H1 (cell line): ENCODE results near the gene C3orf38. TPM values are rescaled to one million over a fixed set of nuclear protein-coding genes. Genes with fewer than 3 reads are reported as not detected.

Experiments
- CTCF ChIA-PET: fragments of 300-600 bp; sonication (Branson Sonifier 250); formaldehyde crosslinking; loops from one replicate; lab custom pipeline; 2021; ENCODE audit not compliant: partially characterized antibody; lab: Charles Lee
- POLR2A ChIA-PET: fragments of 300-600 bp; sonication (Branson Sonifier 250); formaldehyde crosslinking; loops from one replicate; lab custom pipeline; 2021; ENCODE audit warnings: inconsistent platforms; ENCODE audit not compliant: partially characterized antibody; lab: Charles Lee
- DNase-seq, 2 experiments: peaks; one replicate each; pipeline versions ENCODE4 v3.0.0 to v3.0.0-alpha.2; 2010 to 2022; ENCODE audit warnings: low spot score in 2 of 2, low read depth in 1 of 2, mixed read lengths in 1 of 2
- FAIRE-seq: peaks from 2 replicates; lab custom pipeline; 2011; peaks lifted over from hg19 to GRCh38; lab: Jason Lieb, UNC
- H2AFZ ChIP-seq: 2 replicates; pipeline ENCODE4 v1.8.1; 2012; ENCODE audit warnings: low read length, inconsistent platforms
- H2AK5ac ChIP-seq: 2 replicates; pipeline ENCODE4 v1.6.1; 2013; ENCODE audit warnings: low read depth, low read length
- H2BK120ac ChIP-seq: replicated peaks from 2 replicates; pipeline ENCODE3; 2013; ENCODE audit warnings: low read depth, low read length, inconsistent platforms
- H2BK12ac ChIP-seq: 2 replicates; pipeline ENCODE4 v1.6.1; 2013; ENCODE audit warnings: low read depth, low read length
- H2BK15ac ChIP-seq: 2 replicates; pipeline ENCODE4 v1.6.1; 2013; ENCODE audit warnings: low read length
- H2BK20ac ChIP-seq: 2 replicates; pipeline ENCODE4 v1.6.1; 2013; ENCODE audit warnings: low read length
- H2BK5ac ChIP-seq: 2 replicates; pipeline ENCODE4 v1.6.1; 2013; ENCODE audit warnings: low read depth, low read length
- H3K14ac ChIP-seq: 2 replicates; pipeline ENCODE4 v1.6.1; 2013; ENCODE audit warnings: inconsistent platforms; ENCODE audit not compliant: insufficient read length
- H3K18ac ChIP-seq: 2 replicates; pipeline ENCODE4 v1.6.1; 2013; ENCODE audit warnings: low read length; ENCODE audit errors: extremely low read depth
- H3K23ac ChIP-seq: 2 replicates; pipeline ENCODE4 v1.6.1; 2013; ENCODE audit warnings: inconsistent platforms; ENCODE audit not compliant: insufficient read length
- H3K23me2 ChIP-seq: 2 replicates; pipeline ENCODE4 v1.6.1; 2013; ENCODE audit warnings: low read depth, low read length
- H3K27ac ChIP-seq: 2 replicates; pipeline ENCODE4 v1.6.1; 2011; ENCODE audit warnings: low read depth, low read length, inconsistent platforms
- H3K27me3 ChIP-seq, 4 experiments: replicated peaks in 1 of 4; 1 replicate in 1 of 4; 2 replicates in 3 of 4; pipeline versions ENCODE4 v1.6.1 to v1.8.1; 2011 to 2013; ENCODE audit warnings: low read length in 3 of 4, mild to moderate bottlenecking in 3 of 4, inconsistent platforms in 2 of 4, mixed read lengths in 2 of 4, moderate library complexity in 1 of 4; ENCODE audit not compliant: control insufficient read depth in 3 of 4, insufficient read depth in 3 of 4; ENCODE audit errors: extremely low read depth in 1 of 4
- H3K36me3 ChIP-seq, 4 experiments: 2 replicates each; pipeline versions ENCODE4 v1.6.1 to v1.8.1; 2011 to 2013; ENCODE audit warnings: mild to moderate bottlenecking in 4 of 4, low read length in 3 of 4, moderate library complexity in 2 of 4, control low read depth in 1 of 4, inconsistent platforms in 1 of 4; ENCODE audit not compliant: insufficient read depth in 4 of 4, control insufficient read depth in 2 of 4
- H3K4ac ChIP-seq: replicated peaks from 2 replicates; pipeline ENCODE3; 2013; ENCODE audit warnings: low read length, low read depth, mixed read lengths, inconsistent platforms; ENCODE audit not compliant: insufficient read length
- H3K4me1 ChIP-seq, 4 experiments: replicated peaks in 1 of 4; 1 replicate in 1 of 4; 2 replicates in 3 of 4; pipeline versions ENCODE4 v1.6.1 to v1.8.1; 2011 to 2013; ENCODE audit warnings: low read length in 3 of 4, inconsistent platforms in 2 of 4, mixed read lengths in 1 of 4; ENCODE audit not compliant: insufficient read depth in 4 of 4, control insufficient read depth in 3 of 4
- H3K4me2 ChIP-seq, 2 experiments: 2 replicates each; pipeline versions ENCODE4 v1.6.1 to v1.8.1; 2011 to 2013; ENCODE audit warnings: low read depth in 2 of 2, low read length in 2 of 2, control low read depth in 1 of 2, inconsistent platforms in 1 of 2, mild to moderate bottlenecking in 1 of 2; ENCODE audit not compliant: insufficient read depth in 1 of 2
- H3K4me3 ChIP-seq, 4 experiments: fragments of 200-600, 300-600 bp in 1 of 4; sonication (generic), shearing (Covaris generic), sonication (Bioruptor Twin) in 1 of 4; 2 replicates each; pipeline versions ENCODE4 v1.5.1 to v1.8.1; 2011 to 2016; ENCODE audit warnings: low read length in 4 of 4, low read depth in 3 of 4, control low read depth in 2 of 4, inconsistent platforms in 2 of 4, mild to moderate bottlenecking in 2 of 4, mixed read lengths in 1 of 4, moderate library complexity in 1 of 4; ENCODE audit not compliant: insufficient read depth in 2 of 4; ENCODE audit errors: extremely low read depth in 1 of 4
- H3K56ac ChIP-seq: replicated peaks from 2 replicates; pipeline ENCODE3; 2013; ENCODE audit warnings: low read depth, mild to moderate bottlenecking, mixed read lengths, low read length, inconsistent platforms; ENCODE audit not compliant: insufficient read length
- H3K79me1 ChIP-seq: 2 replicates; pipeline ENCODE4 v1.6.1; 2013; ENCODE audit warnings: low read depth, low read length, control low read depth
- H3K79me2 ChIP-seq, 2 experiments: 2 replicates each; pipeline versions ENCODE4 v1.6.1 to v1.8.1; 2012 to 2013; ENCODE audit warnings: low read length in 2 of 2, mild to moderate bottlenecking in 2 of 2, inconsistent platforms in 1 of 2; ENCODE audit not compliant: insufficient read depth in 2 of 2, control insufficient read depth in 1 of 2
- H3K9ac ChIP-seq, 4 experiments: replicated peaks in 1 of 4; 1 replicate in 1 of 4; 2 replicates in 3 of 4; pipeline versions ENCODE4 v1.6.1 to v1.8.1; 2011 to 2013; ENCODE audit warnings: low read depth in 3 of 4, low read length in 3 of 4, control low read depth in 2 of 4, mild to moderate bottlenecking in 2 of 4, moderate library complexity in 2 of 4, inconsistent platforms in 1 of 4; ENCODE audit errors: extremely low read depth in 1 of 4
- H3K9me3 ChIP-seq, 2 experiments: 2 replicates each; pipeline versions ENCODE4 v1.6.1 to v1.8.1; 2012 to 2013; ENCODE audit warnings: mild to moderate bottlenecking in 2 of 2, moderate library complexity in 2 of 2, control low read depth in 1 of 2, inconsistent platforms in 1 of 2, low read depth in 1 of 2, low read length in 1 of 2, mixed read lengths in 1 of 2; ENCODE audit not compliant: insufficient read depth in 2 of 2
- H4K20me1 ChIP-seq, 2 experiments: replicated peaks in 1 of 2; 2 replicates each; pipeline versions ENCODE3 to v1.8.1; 2011 to 2013; ENCODE audit warnings: inconsistent platforms in 2 of 2, low read length in 2 of 2, mild to moderate bottlenecking in 1 of 2; ENCODE audit not compliant: insufficient read depth in 2 of 2, control insufficient read depth in 1 of 2
- H4K5ac ChIP-seq: 2 replicates; pipeline ENCODE4 v1.6.1; 2013; ENCODE audit warnings: low read length, low read depth, mixed read lengths, inconsistent platforms; ENCODE audit not compliant: insufficient read length
- H4K8ac ChIP-seq: 2 replicates; pipeline ENCODE4 v1.8.0; 2013; ENCODE audit warnings: mild to moderate bottlenecking, moderate library complexity, low read length, inconsistent platforms; ENCODE audit not compliant: insufficient read depth; ENCODE audit errors: extremely low read depth
- H4K91ac ChIP-seq: replicated peaks from 2 replicates; pipeline ENCODE3; 2013; ENCODE audit warnings: low read length, mixed read lengths, inconsistent platforms; ENCODE audit not compliant: insufficient read length
- EGR1 ChIP-seq: IDR thresholded peaks from 2 replicates; pipeline ENCODE4 v1.6.1; 2011; ENCODE audit warnings: low read depth, low read length, borderline replicate concordance
- EP300 ChIP-seq, 2 experiments: IDR thresholded peaks; 1 replicate in 1 of 2; 2 replicates in 1 of 2; pipeline ENCODE4 v1.6.1; 2011 to 2012; ENCODE audit warnings: low read depth in 2 of 2, low read length in 2 of 2, mild to moderate bottlenecking in 2 of 2, borderline replicate concordance in 1 of 2, inconsistent platforms in 1 of 2, moderate library complexity in 1 of 2
- EZH2 ChIP-seq: fragments of 200-600 bp; sonication (generic); IDR thresholded peaks from 2 replicates; pipeline ENCODE4 v1.7.1; 2012; ENCODE audit warnings: low read depth, mild to moderate bottlenecking, moderate library complexity, low read length, inconsistent platforms; ENCODE audit not compliant: severe bottlenecking
- GTF2F1 ChIP-seq: IDR thresholded peaks from 2 replicates; pipeline ENCODE4 v1.6.1; 2012; ENCODE audit warnings: low read depth, low read length, improper control_type of control experiment, borderline replicate concordance
- HDAC6 ChIP-seq: IDR thresholded peaks from one replicate; pipeline ENCODE4 v1.7.1; 2012; ENCODE audit warnings: low read depth, mild to moderate bottlenecking, inconsistent platforms, low read length, moderate library complexity
- JUN ChIP-seq: IDR thresholded peaks from 2 replicates; pipeline ENCODE4 v1.6.1; 2011; ENCODE audit warnings: low read depth, mild to moderate bottlenecking, improper control_type of control experiment, low read length
- KDM1A ChIP-seq: fragments of 200-600, 300-600 bp; sonication (generic); IDR thresholded peaks from 2 replicates; pipeline ENCODE4 v1.7.1; 2016; ENCODE audit warnings: mild to moderate bottlenecking, low read length, borderline replicate concordance
- KDM5A ChIP-seq: fragments of 200-600 bp; IDR thresholded peaks from 2 replicates; pipeline ENCODE4 v1.7.1; 2012; ENCODE audit warnings: mild to moderate bottlenecking, low read length, inconsistent platforms, mixed read lengths
- NANOG ChIP-seq: IDR thresholded peaks from 2 replicates; pipeline ENCODE4 v1.6.1; 2011; ENCODE audit warnings: low read length, low read depth, mild to moderate bottlenecking, inconsistent platforms; ENCODE audit not compliant: insufficient read depth, poor library complexity, severe bottlenecking
- POLR2A ChIP-seq, 2 experiments: IDR thresholded peaks; 1 replicate in 1 of 2; 2 replicates in 1 of 2; pipeline ENCODE4 v1.6.1; 2011; ENCODE audit warnings: low read depth in 2 of 2, low read length in 2 of 2, mild to moderate bottlenecking in 2 of 2; ENCODE audit errors: control extremely low read depth in 1 of 2
- POU5F1 ChIP-seq: IDR thresholded peaks from 2 replicates; pipeline ENCODE4 v1.6.1; 2011; ENCODE audit warnings: low read depth, mild to moderate bottlenecking, low read length, moderate library complexity
- RBBP5 ChIP-seq: IDR thresholded peaks from 2 replicates; pipeline ENCODE4 v1.7.1; 2012; ENCODE audit warnings: low read depth, mild to moderate bottlenecking, inconsistent platforms, low read length, moderate library complexity, borderline replicate concordance
- SRF ChIP-seq: IDR thresholded peaks from 2 replicates; pipeline ENCODE4 v1.6.1; 2011; ENCODE audit warnings: mild to moderate bottlenecking, low read depth, low read length, moderate library complexity
- TAF1 ChIP-seq: IDR thresholded peaks from 2 replicates; pipeline ENCODE4 v1.6.1; 2011; ENCODE audit warnings: mild to moderate bottlenecking, low read depth, low read length
- TBP ChIP-seq: IDR thresholded peaks from 2 replicates; pipeline ENCODE4 v1.6.1; 2011; ENCODE audit warnings: low read depth, low read length, improper control_type of control experiment
- WGBS, 2 experiments: shearing (Covaris generic) in 1 of 2; methylation state at CpG; one replicate each; pipeline versions ENCODE4 v1.1.6 to v1.1.7; 2013 to 2015; ENCODE audit warnings: low lambda C conversion rate in 2 of 2, mixed read lengths in 2 of 2, inconsistent platforms in 1 of 2, low coverage in 1 of 2, missing lambda C conversion rate in 1 of 2; ENCODE audit not compliant: insufficient replicate concordance in 2 of 2, insufficient coverage in 1 of 2, insufficient read length in 1 of 2; ENCODE audit errors: extremely low coverage in 1 of 2, missing lambda C conversion rate in 1 of 2; 5-methylcytosine and 5-hydroxymethylcytosine counted together
- polyA plus RNA-seq, 7 experiments: library from polyadenylated mRNA; depleted of rRNA in 3 of 7; stranded (reverse) in 5 of 7; unstranded in 2 of 7; fragments of >200 nt in 5 of 7; fragments of 200-250 nt in 2 of 7; gene quantifications; 1 replicate in 5 of 7; 2 replicates in 1 of 7; 4 replicates in 1 of 7; pipeline versions ENCODE4 v1.2.1 to v1.2.3, GENCODE V29; 2011 to 2013; ENCODE audit warnings: missing spikeins in 2 of 7, mixed read lengths in 2 of 7
- total RNA-seq: library from RNA; stranded (reverse); fragmentation: NEBNext Ultra II Directional; extraction: Animal tissue kit (Norgen Biotek cat#: 25700); gene quantifications from 2 replicates; pipeline ENCODE4 v1.2.1, GENCODE V29; 2021

C3orf38 gene
- total and polyA plus RNA-seq, 2 of the 8 experiments (the other 6 are each of a cell fraction or from before 2014, with no cell fraction given): 8.6 to 32.1 TPM

GRCh38 chr3:88152841-88153240 is 3.1 kb downstream of the C3orf38 start:
- CTCF ChIA-PET: interaction anchor here (0.7 kb wide), 1 partner anchor 1327 kb away, joined by 3 read pairs; no protein-coding TSS in a partner anchor
- FAIRE-seq: no peak
- H2BK20ac ChIP-seq: no peak overlapping the region
- H3K4ac ChIP-seq: no peak overlapping the region
- peaks cover 2% of the 10 kb centered on the region; the same call in 1 of the 2 replicates for H3K23me2 ChIP-seq
- H3K36me3 ChIP-seq: peaks cover 11 to 46% (median 22%) of the 10 kb centered on the region in 4 experiments
- peaks cover 3 to 82% of the 10 kb centered on the region in 2 experiments; a peak in 3 of 4 replicates for H3K79me2 ChIP-seq
- H3K9ac ChIP-seq: no peak overlapping the region
- no peak overlapping the region for H2BK15ac ChIP-seq
- no peaks in the 10 kb centered on the region for H3K79me1 ChIP-seq
- H3K4me1 ChIP-seq: no peaks in the 10 kb centered on the region
- no peak overlapping the region for H4K5ac ChIP-seq
- no peak overlapping the region for H4K91ac ChIP-seq
- H2AFZ ChIP-seq: no peak overlapping the region
- H3K56ac ChIP-seq: no peak overlapping the region
- no peak overlapping the region for H4K8ac ChIP-seq
- no peak overlapping the region for H3K27ac ChIP-seq
- no peaks in the 10 kb centered on the region for H3K27me3 ChIP-seq
- WGBS, 2 experiments: 95% methylated on average over 2 of the region's 2 CpGs; no CpG with 5 or more reads in 1 of the 2 experiments
- no peak overlapping the region for H2BK120ac ChIP-seq
- H3K9me3 ChIP-seq: no peaks in the 10 kb centered on the region
- no peak overlapping the region for H3K4me3 ChIP-seq
- no peak for DNase-seq
- H3K4me2 ChIP-seq: no peak overlapping the region
- POLR2A ChIA-PET: no interaction called here
- no peak overlapping the region for H3K23ac ChIP-seq
- no peak overlapping the region for H2AK5ac ChIP-seq
- H3K14ac ChIP-seq: no peak overlapping the region
- no peak overlapping the region for H3K18ac ChIP-seq
- H2BK5ac ChIP-seq: no peak overlapping the region
- H2BK12ac ChIP-seq: no peak overlapping the region
- peaks cover 0 to 3% of the 10 kb centered on the region in 2 experiments for H4K20me1 ChIP-seq
- TF ChIP-seq TBP (no peak), EGR1 (no peak), EP300 (IDR thresholded peaks at IDR 0.05; ENCODE audit: borderline replicate concordance in 1 of 2, low read depth in 2 of 2, low read length in 2 of 2) (no peak), NANOG (no peak), JUN (no peak), KDM5A (no peak), KDM1A (no peak), GTF2F1 (no peak), EZH2 (no peak), SRF (no peak), POLR2A (IDR thresholded peaks at IDR 0.05; ENCODE audit: control extremely low read depth in 1 of 2, low read depth in 2 of 2, low read length in 2 of 2) (no peak), POU5F1 (no peak), HDAC6 (no peak), RBBP5 (no peak), TAF1 (no peak)
